ENCODE data around the gene NCKAP5.

NCKAP5 gene

GRCh38 chr2:133086176-133086575 lies 482.1 kb downstream of the NCKAP5 start:
- no peak for DNase-seq (ENCODE audit: low read depth in 3 of 3)

GRCh38 chr2:133085646-133086045 lies 482.6 kb downstream of the NCKAP5 start:
- no peak for DNase-seq (ENCODE audit: low read depth in 3 of 3)

DNA sequence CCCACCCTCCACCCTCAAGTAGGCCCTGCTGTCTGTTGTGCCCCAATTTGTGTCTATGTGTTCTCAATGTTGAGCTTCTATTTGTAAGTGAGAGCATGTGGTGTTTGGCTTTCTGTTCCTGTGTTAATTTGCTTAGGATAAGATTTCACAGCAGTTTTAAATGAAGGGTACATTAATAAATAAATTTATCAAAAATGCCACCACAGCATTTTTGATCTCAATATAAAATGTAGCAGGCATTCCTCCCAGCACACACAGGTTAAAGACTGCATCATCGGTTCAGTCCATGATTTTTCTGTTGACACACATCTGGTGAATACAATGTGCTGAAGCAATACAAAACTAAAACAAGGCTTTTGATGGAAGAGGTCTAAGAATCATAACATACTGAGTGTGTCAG lies 486.2 kb downstream of the NCKAP5 start:
- no peak for DNase-seq (ENCODE audit: low read depth in 3 of 3)

DNA sequence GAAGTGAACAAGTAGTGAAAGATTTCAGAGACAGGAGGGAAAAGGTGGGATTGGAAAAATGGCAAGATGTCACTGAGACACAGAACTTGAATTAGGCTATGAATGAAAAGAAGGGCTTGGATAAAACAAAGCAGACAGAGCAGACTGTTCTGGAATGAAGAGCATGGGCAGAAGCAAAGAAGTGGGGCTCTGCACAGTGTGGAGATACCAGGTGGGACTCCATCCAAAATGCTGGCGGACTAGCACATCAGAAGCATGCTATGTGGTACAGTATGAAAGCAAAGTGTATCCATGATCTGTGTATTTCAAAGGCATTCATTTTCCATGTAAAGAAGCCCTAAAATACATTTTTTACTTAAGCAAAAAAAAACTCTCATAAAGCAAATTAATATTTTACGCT lies 487.4 kb downstream of the NCKAP5 start:
- DNase-seq (ENCODE audit: low read depth in 3 of 3): no peak

DNA sequence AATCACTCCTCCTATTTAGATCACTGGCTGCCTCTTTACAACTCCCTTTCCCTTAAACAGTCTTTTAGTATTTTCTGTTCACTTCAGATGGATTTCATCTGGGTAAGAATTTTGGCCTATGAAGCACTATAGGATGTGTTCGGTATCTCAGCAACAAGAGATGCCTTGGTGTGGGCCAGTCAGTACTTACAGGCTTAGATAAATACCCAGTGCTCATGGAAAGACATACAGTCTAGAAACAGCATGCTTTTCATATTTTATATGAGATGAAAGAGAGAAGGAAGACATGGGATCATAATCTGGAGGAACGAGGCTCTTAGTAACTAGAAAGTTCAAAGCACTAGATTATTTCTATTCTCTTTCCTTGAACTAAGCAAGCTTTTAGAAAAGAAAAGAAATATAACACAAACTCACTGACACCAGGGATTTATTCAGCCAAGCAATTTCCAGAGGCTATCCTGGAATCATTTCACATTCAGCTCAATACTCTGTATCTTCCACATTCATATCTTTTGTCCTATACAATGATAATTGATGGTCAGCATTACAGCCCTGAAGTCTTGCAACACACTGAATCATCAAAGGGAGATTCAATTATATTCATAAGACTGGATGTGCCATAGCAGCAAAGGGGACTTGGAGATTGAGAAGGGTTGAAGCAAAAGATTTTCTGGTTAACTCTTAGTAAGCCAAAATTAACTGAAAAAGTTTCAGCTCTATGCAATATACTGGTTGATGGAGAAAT lies 489.4 kb downstream of the NCKAP5 start:
- no peak for DNase-seq (ENCODE audit: low read depth in 3 of 3)

GRCh38 chr2:133077269-133077822 lies 490.9 kb downstream of the NCKAP5 start:
- DNase-seq (ENCODE audit: low read depth in 3 of 3): no peak

- DNase-seq (ENCODE audit: low read depth in 3 of 3): no peak
Measured at GRCh38 chr2:133072837-133073694, 495.2 kb downstream of the NCKAP5 start.

DNA sequence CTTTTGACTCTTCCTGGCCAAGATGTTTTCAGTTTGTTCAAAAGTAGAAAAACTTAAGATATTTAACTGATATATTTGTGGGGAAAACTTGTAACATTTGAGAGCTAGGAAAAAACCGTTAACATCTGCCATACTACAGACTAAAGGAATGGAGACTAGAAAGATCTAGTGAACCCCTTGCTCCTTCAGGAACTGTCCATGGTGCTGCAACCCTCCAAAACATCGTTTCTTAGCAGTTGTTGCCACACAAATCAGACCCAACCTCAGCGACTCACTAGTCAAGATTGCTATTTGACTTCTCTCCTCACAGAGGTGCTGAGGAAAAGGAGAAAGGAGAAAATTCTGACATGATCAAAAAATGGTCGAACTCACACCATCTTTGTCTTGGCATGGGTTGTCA lies 504.5 kb downstream of the NCKAP5 start:
- DNase-seq (ENCODE audit: low read depth in 3 of 3): no peak

DNA sequence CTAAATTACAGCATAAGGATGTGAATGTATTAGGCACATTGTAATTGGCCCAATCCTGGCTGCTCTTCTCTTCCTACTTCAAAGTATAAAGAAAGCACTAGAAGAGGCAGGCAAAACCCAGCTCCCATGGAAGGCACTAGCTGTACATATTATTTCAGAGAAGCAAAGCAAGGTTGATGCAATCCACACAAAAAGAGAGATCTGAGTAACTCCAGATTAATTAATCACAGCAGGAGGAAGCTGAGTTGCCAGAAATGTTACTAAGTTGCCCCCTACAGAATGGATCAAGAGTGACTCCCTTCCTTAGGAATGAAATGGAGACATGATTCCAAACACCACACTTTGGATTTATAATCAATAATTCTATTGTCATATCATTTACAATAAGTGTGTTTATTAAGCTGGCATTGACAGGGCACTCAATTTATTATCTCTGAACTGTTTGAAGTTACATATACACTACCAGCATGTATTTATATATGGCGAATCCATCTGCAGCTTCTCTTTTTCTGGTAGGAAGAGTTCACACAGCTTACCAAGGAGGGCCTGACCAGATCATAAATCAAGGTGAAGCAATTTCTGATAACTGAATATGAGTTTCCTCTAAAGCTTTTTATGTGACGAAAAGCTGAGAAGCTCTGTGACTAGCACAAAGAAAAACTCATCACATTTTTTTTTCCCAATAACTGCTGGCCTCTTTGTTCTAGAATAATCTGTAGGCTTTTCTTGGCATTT lies 505.2 kb downstream of the NCKAP5 start:
- DNase-seq (ENCODE audit: low read depth in 3 of 3): no peak

- DNase-seq (ENCODE audit: low read depth in 3 of 3): no peak
Measured at GRCh38 chr2:133061874-133062593, 506.2 kb downstream of the NCKAP5 start.

- no peak for DNase-seq (ENCODE audit: low read depth in 3 of 3)
Measured at GRCh38 chr2:133054297-133054696, 514.0 kb downstream of the NCKAP5 start.

DNA sequence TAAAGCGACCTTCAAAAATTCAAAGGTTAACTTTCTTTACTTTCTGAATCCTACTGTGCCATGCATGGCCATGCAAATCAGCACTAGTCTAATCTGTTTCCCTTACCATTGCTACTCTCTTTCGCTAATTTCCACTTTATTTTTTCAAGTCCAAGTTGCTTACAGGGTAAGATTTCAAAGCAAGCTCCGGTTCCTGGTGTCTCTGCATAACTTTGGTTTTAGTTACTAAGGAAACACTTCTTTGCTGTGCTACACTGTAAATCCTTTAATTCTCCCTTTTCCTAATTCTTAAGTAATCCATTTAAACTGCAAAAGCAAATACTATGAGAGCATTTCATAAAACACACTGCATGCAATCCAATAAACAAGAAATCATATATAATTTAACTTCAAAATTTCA lies 514.7 kb downstream of the NCKAP5 start:
- no peak for DNase-seq (ENCODE audit: low read depth in 3 of 3)

- no peak for DNase-seq (ENCODE audit: low read depth in 3 of 3)
Measured at GRCh38 chr2:133045787-133046186, 522.5 kb downstream of the NCKAP5 start.

- no peak for DNase-seq (ENCODE audit: low read depth in 3 of 3)
Measured at GRCh38 chr2:133044556-133044955, 523.7 kb downstream of the NCKAP5 start.

GRCh38 chr2:133040170-133040569 lies 528.1 kb downstream of the NCKAP5 start:
- DNase-seq (ENCODE audit: low read depth in 3 of 3): no peak

- DNase-seq (ENCODE audit: low read depth in 3 of 3): no peak
Measured at GRCh38 chr2:133039531-133039930, 528.7 kb downstream of the NCKAP5 start.

GRCh38 chr2:133026536-133027177 lies 541.6 kb downstream of the NCKAP5 start:
- no peak for DNase-seq (ENCODE audit: low read depth in 3 of 3)

DNA sequence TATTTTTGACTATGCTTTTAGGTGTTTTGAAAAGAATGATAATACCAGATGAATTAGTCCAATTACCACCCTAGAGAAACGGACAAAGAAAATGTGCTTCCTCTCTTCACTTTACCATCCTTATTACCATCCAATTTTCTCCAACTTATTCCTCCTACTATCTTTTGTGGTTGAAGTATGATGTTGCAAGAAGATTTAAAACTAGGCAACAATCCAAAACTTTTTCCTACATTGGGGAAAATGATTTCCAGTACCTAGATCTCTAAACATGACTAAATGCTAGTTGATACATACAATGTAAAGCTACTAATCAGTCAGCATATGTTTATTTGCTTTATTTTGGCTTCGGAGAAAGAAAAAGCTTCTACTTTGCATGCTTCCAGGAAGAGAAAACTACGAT lies 543.3 kb downstream of the NCKAP5 start:
- DNase-seq (ENCODE audit: low read depth in 3 of 3): no peak

DNA sequence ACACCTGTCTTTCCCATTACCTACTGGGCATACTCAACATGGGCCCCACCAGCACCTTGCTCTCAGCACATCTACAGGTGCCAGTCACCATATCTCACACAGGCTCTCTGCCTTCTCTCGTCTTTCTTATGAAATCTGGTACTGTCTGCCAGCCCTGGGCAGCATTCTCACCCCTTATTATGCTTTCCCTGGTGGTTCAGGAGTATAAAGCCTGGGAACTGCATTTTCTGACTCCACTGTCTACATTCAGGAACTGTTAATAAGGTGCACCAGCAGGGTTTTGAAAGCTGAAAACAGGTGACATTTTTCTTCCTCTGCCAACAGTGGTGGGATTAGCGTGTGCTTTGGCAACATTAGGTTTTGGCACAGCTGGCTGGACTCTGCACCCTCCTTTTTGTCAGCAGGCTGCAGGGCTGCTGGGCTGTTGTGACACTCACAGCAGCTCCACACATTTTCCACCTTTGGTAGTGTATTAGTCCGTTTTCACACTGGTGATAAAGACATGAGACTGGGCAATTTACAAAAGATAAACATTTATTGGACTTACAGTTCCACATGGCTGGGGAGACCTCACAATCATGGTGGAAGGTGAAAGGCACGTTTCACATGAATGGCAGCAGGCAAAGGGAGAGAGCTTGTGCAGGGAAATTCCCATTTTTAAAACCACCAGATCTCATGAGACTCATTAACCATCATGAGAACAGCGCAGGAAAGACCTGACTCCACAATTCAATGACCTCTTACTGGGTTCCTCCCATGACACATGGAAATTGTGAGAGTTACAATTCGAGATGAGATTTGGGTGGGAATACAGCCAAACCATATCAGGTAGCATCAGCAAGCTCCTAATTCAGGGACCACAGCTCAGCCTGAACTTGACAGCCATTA lies 555.2 kb downstream of the NCKAP5 start:
- no peak for DNase-seq (ENCODE audit: low read depth in 3 of 3)

DNA sequence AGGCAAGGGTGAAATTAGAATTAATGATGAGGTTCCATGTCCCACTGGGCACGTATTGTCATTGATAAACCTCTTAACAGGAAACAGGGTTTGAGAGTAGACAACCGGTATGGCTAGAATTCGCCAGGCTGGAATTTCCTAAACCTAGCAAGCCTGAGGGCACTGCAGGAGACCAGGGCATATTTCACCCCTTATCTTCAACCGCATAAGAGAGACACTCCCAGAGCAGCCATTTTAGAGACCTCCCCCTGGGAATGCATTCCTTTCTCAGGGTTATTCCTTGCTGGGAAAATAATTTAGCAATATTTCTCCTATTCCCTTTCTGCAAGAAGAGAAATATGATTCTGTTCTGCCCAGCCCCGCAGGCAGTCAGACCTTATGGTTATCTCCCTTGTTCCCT lies 563.6 kb downstream of the NCKAP5 start:
- no peak for DNase-seq (ENCODE audit: low read depth in 3 of 3)
